Measurements from ENCODE around the gene NTMT1.

NTMT1 gene

GRCh38 chr9:129596541-129597331, 29.2 kb upstream of the NTMT1 start:
- in situ Hi-C loops (cut with HindIII; ENCODE audit: low sequenced_read_pairs): no loop called here

- in situ Hi-C loops (cut with HindIII; ENCODE audit: low sequenced_read_pairs): no loop called here
Measured at GRCh38 chr9:129597355-129598088, 28.4 kb upstream of the NTMT1 start.

- in situ Hi-C loops (cut with HindIII; ENCODE audit: low sequenced_read_pairs): no loop called here
Measured at GRCh38 chr9:129598089-129598596, 27.8 kb upstream of the NTMT1 start.

GRCh38 chr9:129601082-129601674, 24.8 kb upstream of the NTMT1 start:
- in situ Hi-C loops (cut with HindIII; ENCODE audit: low sequenced_read_pairs): no loop called here

- in situ Hi-C loops (cut with HindIII; ENCODE audit: low sequenced_read_pairs): no loop called here
Measured at GRCh38 chr9:129602598-129603415, 23.2 kb upstream of the NTMT1 start.

GRCh38 chr9:129604056-129604765, 21.8 kb upstream of the NTMT1 start:
- in situ Hi-C loops (cut with HindIII; ENCODE audit: low sequenced_read_pairs): no loop called here

GRCh38 chr9:129604766-129605163, 21.2 kb upstream of the NTMT1 start:
- in situ Hi-C loops (cut with HindIII; ENCODE audit: low sequenced_read_pairs): no loop called here

- in situ Hi-C loops (cut with HindIII; ENCODE audit: low sequenced_read_pairs): no loop called here
Measured at GRCh38 chr9:129606161-129607026, 19.6 kb upstream of the NTMT1 start.

GRCh38 chr9:129607027-129607387, 19.0 kb upstream of the NTMT1 start:
- in situ Hi-C loops (cut with HindIII; ENCODE audit: low sequenced_read_pairs): no loop called here

- in situ Hi-C loops (cut with HindIII; ENCODE audit: low sequenced_read_pairs): no loop called here
Measured at GRCh38 chr9:129608561-129609481, 17.1 kb upstream of the NTMT1 start.

- in situ Hi-C loops (cut with HindIII; ENCODE audit: low sequenced_read_pairs): no loop called here
Measured at GRCh38 chr9:129609486-129610212, 16.3 kb upstream of the NTMT1 start.

- in situ Hi-C loops (cut with HindIII; ENCODE audit: low sequenced_read_pairs): no loop called here
Measured at GRCh38 chr9:129610213-129610472, 15.8 kb upstream of the NTMT1 start.

GRCh38 chr9:129610473-129611306, 15.3 kb upstream of the NTMT1 start:
- in situ Hi-C loops (cut with HindIII; ENCODE audit: low sequenced_read_pairs): no loop called here

- in situ Hi-C loops (cut with HindIII; ENCODE audit: low sequenced_read_pairs): no loop called here
Measured at GRCh38 chr9:129611307-129611800, 14.6 kb upstream of the NTMT1 start.

- in situ Hi-C loops (cut with HindIII; ENCODE audit: low sequenced_read_pairs): no loop called here
Measured at GRCh38 chr9:129612123-129612522, 13.8 kb upstream of the NTMT1 start.

- in situ Hi-C loops (cut with HindIII; ENCODE audit: low sequenced_read_pairs): no loop called here
Measured at GRCh38 chr9:129612815-129613519, 13.0 kb upstream of the NTMT1 start.

Measured in DLD1 (cell line).